Measurements from ENCODE around the gene CCDC148. TPM values are rescaled to one million over a fixed set of nuclear protein-coding genes. Genes with fewer than 3 reads are reported as not detected.

Gene CCDC148
- polyA plus RNA-seq, 2 of the 4 experiments (the other 2 are of a cell fraction) = 0.41 to 0.85 TPM

GRCh38 chr2:158457826-158458616, 1.5 kb upstream of the CCDC148 start:
- Histone ChIP-seq H3K4me3 (peak overlapping the region; percentile 94), H3K4me2 (peak overlapping the region; percentile 91), H3K27ac (peak overlapping the region; percentile 95 to 98), H3K9me3 (no peaks in the 10 kb centered on the region), H3K4me1 (peaks cover 37% of the 10 kb centered on the region)
- ATAC-seq (peak; percentile 77 to 85), FAIRE-seq (no peak), DNase-seq (ENCODE audit: low read depth in 1 of 2, low spot score in 1 of 2) (peak; percentile 65 to 85)
- TF ChIP-seq POLR2A (IDR thresholded peaks at IDR 0.05; ENCODE audit: low read length) = peak; percentile 57
- peak; percentile 77 for TF ChIP-seq GATA3 (IDR thresholded peaks at IDR 0.05; ENCODE audit: borderline replicate concordance)
- no peak for TF ChIP-seq HOXB5 (CRISPR knock-in tag; IDR thresholded peaks at IDR 0.05)
- TF ChIP-seq CEBPB (IDR thresholded peaks at IDR 0.05) = no peak; a peak in 1 of 4 replicates
- TF ChIP-seq FOSL2 (IDR thresholded peaks at IDR 0.05) = no peak
- no peak for TF ChIP-seq FOSL2 (CRISPR knock-in tag; IDR thresholded peaks at IDR 0.05)
- TF ChIP-seq PHF8 (IDR thresholded peaks at IDR 0.05; ENCODE audit: borderline replicate concordance, low read depth) = peak; percentile 39; the same call in 1 of the 2 replicates
- TF ChIP-seq ZC3H11A (IDR thresholded peaks at IDR 0.05) = no peak
- TF ChIP-seq JUN (IDR thresholded peaks at IDR 0.05) = 0 out of 5 replicates have a peak, but pooled peaks of 1 of the 2 experiments have one; percentile 46
- TF ChIP-seq ZSCAN20 (CRISPR knock-in tag; IDR thresholded peaks at IDR 0.05) = no peak
- TF ChIP-seq, protein P1, sequence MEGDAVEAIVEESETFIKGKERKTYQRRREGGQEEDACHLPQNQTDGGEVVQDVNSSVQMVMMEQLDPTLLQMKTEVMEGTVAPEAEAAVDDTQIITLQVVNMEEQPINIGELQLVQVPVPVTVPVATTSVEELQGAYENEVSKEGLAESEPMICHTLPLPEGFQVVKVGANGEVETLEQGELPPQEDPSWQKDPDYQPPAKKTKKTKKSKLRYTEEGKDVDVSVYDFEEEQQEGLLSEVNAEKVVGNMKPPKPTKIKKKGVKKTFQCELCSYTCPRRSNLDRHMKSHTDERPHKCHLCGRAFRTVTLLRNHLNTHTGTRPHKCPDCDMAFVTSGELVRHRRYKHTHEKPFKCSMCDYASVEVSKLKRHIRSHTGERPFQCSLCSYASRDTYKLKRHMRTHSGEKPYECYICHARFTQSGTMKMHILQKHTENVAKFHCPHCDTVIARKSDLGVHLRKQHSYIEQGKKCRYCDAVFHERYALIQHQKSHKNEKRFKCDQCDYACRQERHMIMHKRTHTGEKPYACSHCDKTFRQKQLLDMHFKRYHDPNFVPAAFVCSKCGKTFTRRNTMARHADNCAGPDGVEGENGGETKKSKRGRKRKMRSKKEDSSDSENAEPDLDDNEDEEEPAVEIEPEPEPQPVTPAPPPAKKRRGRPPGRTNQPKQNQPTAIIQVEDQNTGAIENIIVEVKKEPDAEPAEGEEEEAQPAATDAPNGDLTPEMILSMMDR (IDR thresholded peaks at IDR 0.05) = no peak; the same call in 2 of the 3 replicates
- TF ChIP-seq ESRRA (IDR thresholded peaks at IDR 0.05; ENCODE audit: borderline replicate concordance, low read length) = peak; percentile 93
- TF ChIP-seq RNF2 (IDR thresholded peaks at IDR 0.05; ENCODE audit: borderline replicate concordance, low read depth) = 0 out of 2 replicates have a peak, but pooled peaks have one; percentile 1
- TF ChIP-seq TP53 (CRISPR knock-in tag; IDR thresholded peaks at IDR 0.05) = no peak
- TF ChIP-seq SMC3 (IDR thresholded peaks at IDR 0.05) = peak; percentile 47; the same call in 2 of the 3 replicates
- peak; percentile 74 for TF ChIP-seq MAX (IDR thresholded peaks at IDR 0.05)
- TF ChIP-seq EHMT2 (IDR thresholded peaks at IDR 0.05; ENCODE audit: low read depth) = no peak
- TF ChIP-seq RAD21 (conservative IDR thresholded peaks at IDR 0.05 in 1 of 2, IDR thresholded peaks at IDR 0.05 in 1 of 2) = peak in 1 of 2 experiments; percentile 60; a peak in 4 of 5 replicates
- no peak for TF ChIP-seq HEYL (CRISPR knock-in tag; IDR thresholded peaks at IDR 0.05)
- 0% methylated on average over 11 of the region's 61 CpGs for WGBS (ENCODE audit: missing lambda C conversion rate)
- CTCF ChIA-PET = interaction anchor here (0.6 to 3.7 kb wide), 13 partner anchors 16 to 424 kb away, joined by 3 to 13 read pairs (median 3); no protein-coding TSS in a partner anchor
- POLR2A ChIA-PET = interaction anchor here (0.9 to 1.3 kb wide), 4 partner anchors 31 to 161 kb away, joined by 3 to 5 read pairs (median 3); no protein-coding TSS in a partner anchor

- ATAC-seq (peak; percentile 66 to 71), FAIRE-seq (no peak), DNase-seq (ENCODE audit: low read depth in 1 of 2, low spot score in 1 of 2) (peak; percentile 15 to 76)
- ChIA-PET CTCF (interaction anchor here (0.6 to 3.7 kb wide), 14 partner anchors 12 to 423 kb away, joined by 3 to 13 read pairs (median 4); no protein-coding TSS in a partner anchor), POLR2A (interaction anchor here (0.9 to 1.3 kb wide), 3 partner anchors 48 to 162 kb away, joined by 3 to 5 read pairs (median 3); no protein-coding TSS in a partner anchor)
- H3K9me3 ChIP-seq = no peaks in the 10 kb centered on the region
- WGBS (ENCODE audit: missing lambda C conversion rate) = 0% methylated on average over 4 of the region's 84 CpGs
- peak overlapping the region; percentile 91 for H3K4me2 ChIP-seq
- H3K27ac ChIP-seq = peak overlapping the region; percentile 95 to 98
- H3K4me1 ChIP-seq = peaks cover 37% of the 10 kb centered on the region
- peak overlapping the region; percentile 94 for H3K4me3 ChIP-seq
- TF ChIP-seq RAD21 (conservative IDR thresholded peaks at IDR 0.05 in 1 of 2, IDR thresholded peaks at IDR 0.05 in 1 of 2) (0 out of 5 replicates have a peak, but pooled peaks of 1 of the 2 experiments have one; percentile 8), TFCP2L1 (CRISPR knock-in tag; IDR thresholded peaks at IDR 0.05) (no peak; the same call in 1 of the 2 replicates), TP53 (CRISPR knock-in tag; IDR thresholded peaks at IDR 0.05) (peak; percentile 63; the same call in 1 of the 2 replicates), HDAC2 (IDR thresholded peaks at IDR 0.05) (no peak), NFE2L2 (conservative IDR thresholded peaks at IDR 0.05; ENCODE audit: low read length) (no peak), HEYL (CRISPR knock-in tag; IDR thresholded peaks at IDR 0.05) (no peak), FOSL2 (IDR thresholded peaks at IDR 0.05) (no peak), FOSL2 (CRISPR knock-in tag; IDR thresholded peaks at IDR 0.05) (no peak), FOSB (CRISPR knock-in tag; IDR thresholded peaks at IDR 0.05) (no peak), BHLHE40 (IDR thresholded peaks at IDR 0.05; ENCODE audit: low read depth, low read length) (no peak), ZFP36 (IDR thresholded peaks at IDR 0.05; ENCODE audit: borderline replicate concordance, partially characterized antibody) (no peak), HOXA7 (CRISPR knock-in tag; IDR thresholded peaks at IDR 0.05) (no peak), JUN (IDR thresholded peaks at IDR 0.05) (0 out of 5 replicates have a peak, but pooled peaks of 1 of the 2 experiments have one; percentile 6), CEBPB (IDR thresholded peaks at IDR 0.05) (no peak)
- TF ChIP-seq, protein P2, sequence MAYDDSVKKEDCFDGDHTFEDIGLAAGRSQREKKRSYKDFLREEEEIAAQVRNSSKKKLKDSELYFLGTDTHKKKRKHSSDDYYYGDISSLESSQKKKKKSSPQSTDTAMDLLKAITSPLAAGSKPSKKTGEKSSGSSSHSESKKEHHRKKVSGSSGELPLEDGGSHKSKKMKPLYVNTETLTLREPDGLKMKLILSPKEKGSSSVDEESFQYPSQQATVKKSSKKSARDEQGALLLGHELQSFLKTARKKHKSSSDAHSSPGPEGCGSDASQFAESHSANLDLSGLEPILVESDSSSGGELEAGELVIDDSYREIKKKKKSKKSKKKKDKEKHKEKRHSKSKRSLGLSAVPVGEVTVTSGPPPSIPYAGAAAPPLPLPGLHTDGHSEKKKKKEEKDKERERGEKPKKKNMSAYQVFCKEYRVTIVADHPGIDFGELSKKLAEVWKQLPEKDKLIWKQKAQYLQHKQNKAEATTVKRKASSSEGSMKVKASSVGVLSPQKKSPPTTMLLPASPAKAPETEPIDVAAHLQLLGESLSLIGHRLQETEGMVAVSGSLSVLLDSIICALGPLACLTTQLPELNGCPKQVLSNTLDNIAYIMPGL (CRISPR knock-in tag; IDR thresholded peaks at IDR 0.05; ENCODE audit: borderline replicate concordance) = no peak
- TF ChIP-seq, protein P1 (IDR thresholded peaks at IDR 0.05) = no peak; the same call in 2 of the 3 replicates
Measured at GRCh38 chr2:158457092-158457825, 706 bp upstream of the CCDC148 start.
